CD4-positive, alpha-beta T cell treated with Interferon gamma for 1 hour (primary cell): ENCODE measurements around the gene KIAA1549.

ENCODE experiments used
- DNase-seq: peaks from one replicate; pipeline ENCODE4 v3.0.0-alpha.2; 2020

Gene KIAA1549

GRCh38 chr7:138903186-138903820, 77.9 kb downstream of the KIAA1549 start:
- DNase-seq = peak; percentile 65

- no peak for DNase-seq
Measured at GRCh38 chr7:138902161-138902560, 79.0 kb downstream of the KIAA1549 start.

GRCh38 chr7:138900035-138900828, 81.0 kb downstream of the KIAA1549 start:
- DNase-seq = no peak

- no peak for DNase-seq
Measured at GRCh38 chr7:138898802-138899201, 82.4 kb downstream of the KIAA1549 start.

- DNase-seq = no peak
Measured at GRCh38 chr7:138898255-138898654, 82.9 kb downstream of the KIAA1549 start.

- no peak for DNase-seq
Measured at GRCh38 chr7:138895679-138896078, 85.5 kb downstream of the KIAA1549 start.

GRCh38 chr7:138893258-138893657, 87.9 kb downstream of the KIAA1549 start:
- no peak for DNase-seq

GRCh38 chr7:138892812-138893211, 88.4 kb downstream of the KIAA1549 start:
- DNase-seq = no peak

GRCh38 chr7:138892006-138892630, 89.1 kb downstream of the KIAA1549 start:
- no peak for DNase-seq

GRCh38 chr7:138891446-138891810, 89.8 kb downstream of the KIAA1549 start:
- no peak for DNase-seq

- no peak for DNase-seq
Measured at GRCh38 chr7:138890499-138891445, 90.4 kb downstream of the KIAA1549 start.

GRCh38 chr7:138889582-138890498, 91.3 kb downstream of the KIAA1549 start:
- DNase-seq = no peak

GRCh38 chr7:138887872-138888656, 93.1 kb downstream of the KIAA1549 start:
- no peak for DNase-seq

- no peak for DNase-seq
Measured at GRCh38 chr7:138887085-138887710, 94.0 kb downstream of the KIAA1549 start.

GRCh38 chr7:138886501-138886917, 94.7 kb downstream of the KIAA1549 start:
- DNase-seq = no peak

- no peak for DNase-seq
Measured at GRCh38 chr7:138885383-138886147, 95.6 kb downstream of the KIAA1549 start.

GRCh38 chr7:138882249-138882648, 98.9 kb downstream of the KIAA1549 start:
- DNase-seq = no peak

GRCh38 chr7:138881579-138882188, 99.5 kb downstream of the KIAA1549 start:
- no peak for DNase-seq
